ENCODE data around the gene PIGK.

The PIGK gene

DNA sequence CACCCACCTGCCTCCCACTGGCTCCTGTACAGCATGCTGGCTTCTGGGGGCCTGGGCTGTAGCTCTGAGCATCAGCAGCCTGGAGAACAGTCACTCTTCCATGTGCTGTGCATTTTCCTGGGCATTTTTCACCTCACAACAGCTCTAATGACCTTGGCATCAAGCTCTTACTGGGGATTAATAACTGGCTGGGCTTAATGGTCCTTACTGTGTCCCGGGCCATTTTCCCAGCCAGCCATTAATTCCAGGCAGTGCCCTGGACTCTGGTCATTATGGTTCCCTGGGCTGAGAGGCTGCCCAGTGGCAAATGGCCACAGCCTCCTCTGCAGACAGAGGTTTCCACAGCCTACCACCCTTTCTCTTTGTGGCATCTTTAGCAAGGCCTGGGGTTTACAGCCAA, 180.1 kb downstream of the PIGK start:
- no peak for DNase-seq (ENCODE audit: low spot score)

Measured in D341Med (cell line).